ENCODE data around the gene AREG.

GRCh38 chr4:74460833-74461232 lies 15.9 kb downstream of the AREG start:
- TF ChIP-seq CTCF (IDR thresholded peaks at IDR 0.05) (no peak), POLR2A (IDR thresholded peaks at IDR 0.05) (no peak), EP300 (IDR thresholded peaks at IDR 0.05) (no peak)
